PC-9 (cell line): ENCODE measurements around the gene CBFA2T3. TPM values are rescaled to one million over a fixed set of nuclear protein-coding genes. Genes with fewer than 3 reads are reported as not detected.

Experiments used
- BruUV-seq: library from RNA; stranded (reverse); fragments of 400-500 nt; replicated peaks from 2 replicates; lab custom pipeline; 2021; lab: Mats Ljungman, UMichigan
- CTCF ChIA-PET: fragments of 300-600 bp; sonication (Branson Sonifier 250); formaldehyde crosslinking; loops from one replicate; lab custom pipeline; 2022; ENCODE audit warnings: antibody characterized with exemption; lab: Charles Lee
- POLR2A ChIA-PET: fragments of 300-600 bp; sonication (Branson Sonifier 250); formaldehyde crosslinking; loops from one replicate; lab custom pipeline; 2022; ENCODE audit warnings: antibody characterized with exemption; ENCODE audit not compliant: unreplicated experiment; lab: Charles Lee
- DNase-seq, 2 experiments: peaks; one replicate each; pipeline versions ENCODE4 v3.0.0 to v3.0.0-alpha.2; 2015 to 2022; ENCODE audit warnings: mixed read lengths in 1 of 2
- H2AFZ ChIP-seq: fragments of 200-600 bp; sonication (generic); 2 replicates; pipeline ENCODE4 v1.8.1; 2017; ENCODE audit warnings: antibody characterized with exemption
- H3F3A ChIP-seq: fragments of 200-600 bp; sonication (generic); 2 replicates; pipeline ENCODE4 v1.8.1; 2017; ENCODE audit warnings: antibody characterized with exemption, mild to moderate bottlenecking, low read depth; ENCODE audit not compliant: insufficient read depth
- H3K27ac ChIP-seq: fragments of 200-600 bp; sonication (generic); 2 replicates; pipeline ENCODE4 v1.6.1; 2016; ENCODE audit warnings: mixed run types
- H3K27me3 ChIP-seq: fragments of 200-600 bp; sonication (generic); 2 replicates; pipeline ENCODE4 v1.6.1; 2016; ENCODE audit warnings: low read depth, mixed run types; ENCODE audit not compliant: insufficient read depth
- H3K36me3 ChIP-seq: fragments of 200-600 bp; sonication (generic); 2 replicates; pipeline ENCODE4 v1.6.1; 2016; ENCODE audit warnings: low read depth, mixed run types
- H3K4me1 ChIP-seq: fragments of 200-600 bp; sonication (generic); replicated peaks from 2 replicates; pipeline ENCODE4 v1.6.1; 2016; ENCODE audit warnings: mixed run types; ENCODE audit not compliant: insufficient read depth
- H3K4me2 ChIP-seq: fragments of 200-600 bp; sonication (generic); 2 replicates; pipeline ENCODE4 v1.6.1; 2017; ENCODE audit warnings: mixed run types
- H3K4me3 ChIP-seq: fragments of 200-600 bp; sonication (generic); 2 replicates; pipeline ENCODE4 v1.6.1; 2016; ENCODE audit warnings: mixed run types
- H3K79me2 ChIP-seq: fragments of 200-600 bp; sonication (generic); 2 replicates; pipeline ENCODE4 v1.6.1; 2017; ENCODE audit warnings: low read depth, mixed run types
- H3K9me2 ChIP-seq: fragments of 200-600 bp; sonication (generic); 2 replicates; pipeline ENCODE4 v1.8.1; 2017; ENCODE audit warnings: mild to moderate bottlenecking; ENCODE audit not compliant: insufficient read depth
- H3K9me3 ChIP-seq: fragments of 200-600 bp; sonication (generic); 2 replicates; pipeline ENCODE4 v1.8.1; 2016; ENCODE audit warnings: low read depth; ENCODE audit not compliant: insufficient read depth
- H4K20me1 ChIP-seq: fragments of 200-600 bp; sonication (generic); 2 replicates; pipeline ENCODE4 v1.8.1; 2017; ENCODE audit not compliant: insufficient read depth
- CTCF ChIP-seq: fragments of 200-600 bp; sonication (generic); conservative IDR thresholded peaks from 2 replicates; pipeline ENCODE4 v1.6.1; 2017; ENCODE audit warnings: mixed run types, antibody characterized with exemption, mild to moderate bottlenecking, moderate library complexity
- EZH2 ChIP-seq: fragments of 200-600 bp; sonication (generic); IDR thresholded peaks from 2 replicates; pipeline ENCODE4 v1.8.0; 2017; ENCODE audit warnings: antibody characterized with exemption, low read depth
- intact Hi-C: fragments of 100-400 bp; cut with micrococcal nuclease; formaldehyde crosslinking; loops from one replicate; pipeline ENCODE4 v1.10.0; 2022; ENCODE audit not compliant: unreplicated experiment
- total RNA-seq: library from RNA; stranded (reverse); gene quantifications from 2 replicates; pipeline ENCODE4 v1.2.3, GENCODE V29; 2021

The CBFA2T3 gene
- total RNA-seq, 1 experiment from 2014 or later: 1.0 TPM

- H3K4me3 ChIP-seq: no peak overlapping the region
- H3K4me1 ChIP-seq: no peaks in the 10 kb centered on the region
- no peak overlapping the region for H2AFZ ChIP-seq
- TF ChIP-seq EZH2 (no peak), CTCF (no peak)
- no peaks in the 10 kb centered on the region for H3K9me3 ChIP-seq
- H3K9me2 ChIP-seq: no peaks in the 10 kb centered on the region
- no peaks in the 10 kb centered on the region; the same call in 1 of the 2 replicates for H4K20me1 ChIP-seq
- H3K79me2 ChIP-seq: no peaks in the 10 kb centered on the region
- ChIA-PET CTCF (no interaction called here), POLR2A (no interaction called here)
- H3K36me3 ChIP-seq: no peaks in the 10 kb centered on the region
- H3K27me3 ChIP-seq: peaks cover 95% of the 10 kb centered on the region
- intact Hi-C loops: no loop called here
- H3F3A ChIP-seq: no peaks in the 10 kb centered on the region
- no TSS peak for BruUV-seq
- H3K4me2 ChIP-seq: no peak overlapping the region
- no peak for DNase-seq
- no peak overlapping the region for H3K27ac ChIP-seq
Observed at GRCh38 chr16:88874938-88875599, 101.9 kb downstream of the CBFA2T3 start.

GRCh38 chr16:88872650-88873331 is 104.2 kb downstream of the CBFA2T3 start:
- H4K20me1 ChIP-seq: no peaks in the 10 kb centered on the region; the same call in 1 of the 2 replicates
- no peaks in the 10 kb centered on the region for H3K79me2 ChIP-seq
- POLR2A ChIA-PET: no interaction called here
- no peaks in the 10 kb centered on the region for H3K4me1 ChIP-seq
- H3K9me2 ChIP-seq: no peaks in the 10 kb centered on the region
- no peaks in the 10 kb centered on the region for H3K36me3 ChIP-seq
- intact Hi-C loops: no loop called here
- H3K4me2 ChIP-seq: no peak overlapping the region
- no peak for TF ChIP-seq EZH2
- no peak for TF ChIP-seq CTCF
- H3K9me3 ChIP-seq: no peaks in the 10 kb centered on the region
- DNase-seq: no peak
- no peak overlapping the region for H3K4me3 ChIP-seq
- H3K27me3 ChIP-seq: peaks cover 96% of the 10 kb centered on the region
- CTCF ChIA-PET: no interaction called here
- no TSS peak for BruUV-seq
- no peak overlapping the region for H3K27ac ChIP-seq
- no peaks in the 10 kb centered on the region for H3F3A ChIP-seq
- H2AFZ ChIP-seq: no peak overlapping the region

- Histone ChIP-seq H3K4me3 (no peak overlapping the region), H3F3A (no peaks in the 10 kb centered on the region), H3K27ac (no peak overlapping the region), H3K4me1 (no peaks in the 10 kb centered on the region), H3K9me3 (no peaks in the 10 kb centered on the region), H3K4me2 (no peak overlapping the region), H2AFZ (no peak overlapping the region), H3K27me3 (peaks cover 96% of the 10 kb centered on the region), H4K20me1 (no peaks in the 10 kb centered on the region), H3K79me2 (no peaks in the 10 kb centered on the region), H3K9me2 (no peaks in the 10 kb centered on the region), H3K36me3 (no peaks in the 10 kb centered on the region)
- intact Hi-C loops: no loop called here
- no TSS peak for BruUV-seq
- no peak for DNase-seq
- CTCF ChIA-PET: no interaction called here
- TF ChIP-seq EZH2 (no peak), CTCF (no peak)
- POLR2A ChIA-PET: no interaction called here
Observed at GRCh38 chr16:88871730-88872416, 105.1 kb downstream of the CBFA2T3 start.
